WTC11 (cell line): ENCODE measurements around the gene CMC4.

Experiments
- CTCF ChIP-seq: fragments of 200-600 bp; IDR thresholded peaks from 2 replicates; pipeline ENCODE4 v1.8.0; 2022; ENCODE audit warnings: antibody characterized with exemption
- E2F1 ChIP-seq: sonication (generic); formaldehyde crosslinking; IDR thresholded peaks from 2 replicates; pipeline ENCODE4 v1.8.0; 2022; ENCODE audit warnings: mild to moderate bottlenecking, missing genetic modification reagents
- IRF1 ChIP-seq: sonication (generic); formaldehyde crosslinking; IDR thresholded peaks from 2 replicates; pipeline ENCODE4 v1.8.0; 2023; ENCODE audit warnings: missing genetic modification reagents
- SMAD4 ChIP-seq: sonication (generic); formaldehyde crosslinking; IDR thresholded peaks from 2 replicates; pipeline ENCODE4 v1.8.0; 2022; ENCODE audit warnings: mild to moderate bottlenecking, missing genetic modification reagents
- TP53 ChIP-seq: sonication (generic); formaldehyde crosslinking; IDR thresholded peaks from 2 replicates; pipeline ENCODE4 v1.8.1; 2023; ENCODE audit warnings: mild to moderate bottlenecking, missing genetic modification reagents

- TF ChIP-seq E2F1 (CRISPR knock-in tag) (no peak), CTCF (no peak), SMAD4 (CRISPR knock-in tag) (no peak), TP53 (no peak), IRF1 (no peak)
These were observed 15.4 kb downstream of the CMC4 start for GRCh38 chrX:155055494-155055893.
